ENCODE measurements around the gene SCRN1.
A peak's percentile ranks its signal among the peaks of the same experiment; 100 is the strongest.
"Not testable (repeated sequence)": the region's sequence is repeated elsewhere in the genome, so short reads cannot be mapped to it uniquely, and the experiment has no call there.

The SCRN1 gene

DNA sequence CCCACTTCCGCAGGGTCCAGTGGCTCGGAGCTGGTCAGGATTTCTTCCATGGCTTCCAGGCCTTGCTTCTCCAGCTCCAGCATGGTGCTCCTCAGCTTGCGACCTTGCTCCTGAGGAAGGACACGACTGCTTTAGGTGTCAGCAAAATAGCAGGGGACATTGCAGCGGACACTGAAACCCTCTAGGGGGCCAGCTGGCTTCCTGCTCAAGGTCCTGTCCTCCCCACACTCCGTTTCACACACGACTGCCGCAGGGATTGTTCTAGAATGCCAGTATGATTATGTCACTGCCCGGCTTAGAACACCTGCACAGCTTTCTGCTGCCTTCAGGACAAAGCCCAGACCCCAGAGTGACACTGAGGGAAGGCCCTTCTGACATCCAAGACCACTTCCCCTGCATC lies 65.6 kb downstream of the SCRN1 start:
- no peak for DNase-seq

DNA sequence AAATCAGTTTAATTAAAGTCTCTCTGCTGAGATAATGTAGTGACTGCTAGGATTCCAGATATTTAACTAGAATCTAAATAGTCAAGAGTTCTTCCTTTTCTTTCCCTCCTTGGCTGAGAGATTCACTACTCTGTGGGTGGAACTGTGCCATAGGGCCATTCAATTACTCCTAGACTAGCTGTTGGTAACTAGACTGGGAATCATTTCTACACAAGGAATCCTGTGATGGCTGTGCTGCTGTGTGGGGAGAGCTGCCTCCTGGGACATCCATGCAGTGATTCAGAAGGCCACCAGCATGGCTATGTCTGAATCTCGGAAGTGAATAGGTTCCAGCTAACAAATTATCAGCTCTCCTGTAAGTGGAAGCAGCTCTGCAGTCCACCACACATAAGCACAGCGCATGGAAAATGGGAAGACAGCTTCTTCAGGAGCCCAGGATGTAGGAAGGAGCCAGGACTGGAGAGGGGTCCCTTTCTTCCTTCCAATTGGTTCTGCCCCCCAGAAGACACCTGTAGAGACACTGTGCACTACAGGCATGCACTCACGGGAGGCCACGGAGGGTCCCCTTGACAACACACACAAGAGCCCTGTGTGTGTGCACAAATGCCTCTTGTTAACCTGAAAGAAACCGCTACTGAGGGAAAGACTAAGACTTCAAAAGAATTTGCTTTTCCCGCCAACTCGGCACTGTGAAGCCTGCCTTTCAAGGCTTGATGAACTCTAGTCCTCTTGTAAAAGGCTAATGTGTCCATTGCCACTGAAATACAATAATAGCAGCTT lies 66.5 kb downstream of the SCRN1 start:
- no peak for DNase-seq

DNA sequence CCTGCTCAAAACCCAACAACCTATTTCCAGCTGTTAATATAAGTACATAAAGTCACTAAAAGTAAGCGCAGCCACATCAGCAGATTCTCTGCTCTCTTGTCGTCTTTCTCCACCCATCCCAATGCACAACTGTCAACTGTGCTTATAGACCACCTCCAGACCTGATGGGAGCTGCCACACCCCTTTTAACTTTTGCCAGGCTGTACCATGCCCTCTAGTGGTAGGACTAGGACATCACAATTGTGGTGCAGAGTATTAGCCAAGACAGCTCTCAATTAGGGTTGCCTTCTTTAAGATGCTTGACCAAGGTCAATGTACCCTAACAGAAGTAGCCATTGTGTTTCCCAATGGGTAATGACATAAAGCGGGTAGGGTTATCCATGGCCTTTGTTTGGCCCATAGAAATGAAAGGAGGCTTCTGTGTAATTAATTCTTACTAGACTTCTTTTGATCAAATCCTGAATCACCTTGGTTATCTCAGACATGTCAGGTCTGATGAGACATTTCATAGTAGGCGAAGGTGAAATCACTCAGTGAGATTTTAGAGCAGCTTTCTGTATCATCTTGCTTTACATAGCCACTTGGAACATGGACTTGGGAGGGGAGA lies 68.1 kb downstream of the SCRN1 start:
- DNase-seq, result peak; percentile 58

DNA sequence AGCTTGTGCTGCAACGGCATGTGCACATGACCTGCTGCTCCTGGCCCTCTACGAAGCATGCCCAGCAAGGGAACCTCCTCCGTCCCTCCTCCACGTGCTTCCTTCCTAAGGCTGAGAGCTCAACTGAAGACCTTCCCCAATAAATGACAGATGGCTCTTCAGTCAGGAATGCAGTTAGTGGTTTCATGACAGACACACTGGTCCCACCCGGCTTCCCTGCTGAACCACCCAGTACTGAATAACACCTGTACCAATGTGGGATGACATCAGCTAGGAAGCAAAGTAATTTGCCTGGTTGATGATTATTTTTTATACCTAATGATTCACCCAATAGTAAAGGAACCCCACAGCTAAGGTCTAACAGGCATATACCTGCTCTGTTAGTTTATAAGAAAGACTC lies 69.1 kb downstream of the SCRN1 start:
- no peak for DNase-seq

DNA sequence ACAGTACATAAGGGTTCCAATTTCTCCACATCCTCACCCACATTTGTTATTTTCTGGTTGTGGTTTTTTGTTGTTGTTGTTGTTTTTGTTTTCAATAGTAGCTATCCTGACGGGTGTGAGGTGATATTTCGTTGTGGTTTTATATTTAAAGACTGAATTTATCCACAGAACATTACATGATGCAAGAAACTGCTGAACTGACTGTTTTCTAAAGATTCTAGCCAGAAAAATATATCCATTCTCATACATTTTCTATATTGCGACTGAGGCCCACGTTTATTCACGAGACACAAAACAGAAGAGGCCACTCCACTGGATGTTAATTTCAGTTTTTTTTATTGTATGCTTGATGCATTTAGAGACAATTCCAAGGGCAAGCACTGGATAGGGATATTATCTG lies 69.8 kb downstream of the SCRN1 start:
- no peak for DNase-seq

DNA sequence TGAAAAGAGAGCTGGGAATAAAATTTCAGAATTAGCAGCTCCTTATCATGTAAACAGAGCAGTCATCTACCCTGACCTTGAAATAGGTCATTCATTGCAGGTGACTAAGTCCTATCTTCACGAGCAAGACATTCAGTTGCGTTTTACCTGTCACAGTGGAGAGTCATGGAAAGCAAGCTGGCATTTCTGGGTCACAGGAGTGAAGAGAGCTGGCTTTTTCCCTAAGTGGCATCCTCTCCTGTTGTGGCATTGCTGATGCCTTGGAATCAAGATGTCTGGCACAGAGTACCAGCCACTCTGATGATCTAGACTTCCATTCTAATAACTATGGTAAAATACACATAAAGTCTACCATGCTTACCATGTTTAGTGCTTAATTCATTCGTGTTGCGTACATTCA lies 70.8 kb downstream of the SCRN1 start:
- DNase-seq, result no peak

DNA sequence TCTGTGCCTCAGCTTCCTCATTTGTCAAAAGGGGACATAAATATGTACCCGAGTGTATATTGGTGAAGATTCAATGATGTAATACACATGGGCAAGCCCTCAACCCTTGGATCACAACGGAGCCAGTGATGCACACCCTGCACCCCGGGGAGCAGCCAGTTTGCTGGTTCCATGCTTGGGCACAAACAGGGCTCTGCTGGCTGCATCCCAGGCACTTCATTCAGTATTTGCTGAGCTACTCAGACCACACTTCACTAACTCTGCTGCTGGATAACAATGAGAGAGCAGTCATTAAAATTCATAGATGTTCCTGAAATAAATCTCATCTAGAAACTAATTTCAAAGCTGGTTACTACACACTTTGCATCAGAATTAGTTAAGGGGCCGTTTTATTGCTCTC lies 72.0 kb downstream of the SCRN1 start:
- DNase-seq, result no peak

DNA sequence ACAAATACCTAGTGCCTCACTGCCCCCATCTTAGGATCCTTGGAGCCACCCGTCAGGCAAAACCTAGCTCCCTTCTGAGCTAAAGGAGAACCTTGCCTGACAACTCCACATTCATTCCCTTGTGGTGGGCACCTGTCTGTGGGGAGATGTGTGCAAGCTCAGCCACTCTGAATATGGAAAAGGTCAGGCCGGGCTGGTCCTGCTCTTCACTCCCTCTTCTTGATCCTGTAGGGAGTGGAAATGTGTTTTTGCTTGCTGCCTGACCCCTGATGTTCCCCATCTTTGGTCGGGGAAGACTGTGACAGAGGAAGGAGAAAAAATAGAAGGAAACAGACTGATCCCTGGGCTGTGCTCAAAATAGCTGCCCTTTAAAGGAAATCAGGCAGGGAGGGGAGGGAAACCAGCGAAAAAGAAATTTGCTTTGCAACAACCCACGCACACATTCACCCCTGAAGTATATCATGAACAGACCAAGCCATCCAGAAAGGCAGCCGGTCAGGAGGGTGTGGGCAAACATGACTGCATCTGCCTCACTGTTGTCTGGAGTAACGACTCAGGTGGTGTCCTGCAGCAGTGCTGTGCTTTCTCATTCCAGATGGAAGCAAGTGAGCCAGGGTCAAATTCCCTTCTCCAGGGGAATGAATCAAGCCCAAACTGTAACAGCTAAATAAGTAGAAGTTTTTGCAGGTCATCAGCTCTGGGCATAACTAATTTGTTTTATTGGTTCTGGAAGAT lies 74.0 kb downstream of the SCRN1 start:
- DNase-seq, result no peak

DNA sequence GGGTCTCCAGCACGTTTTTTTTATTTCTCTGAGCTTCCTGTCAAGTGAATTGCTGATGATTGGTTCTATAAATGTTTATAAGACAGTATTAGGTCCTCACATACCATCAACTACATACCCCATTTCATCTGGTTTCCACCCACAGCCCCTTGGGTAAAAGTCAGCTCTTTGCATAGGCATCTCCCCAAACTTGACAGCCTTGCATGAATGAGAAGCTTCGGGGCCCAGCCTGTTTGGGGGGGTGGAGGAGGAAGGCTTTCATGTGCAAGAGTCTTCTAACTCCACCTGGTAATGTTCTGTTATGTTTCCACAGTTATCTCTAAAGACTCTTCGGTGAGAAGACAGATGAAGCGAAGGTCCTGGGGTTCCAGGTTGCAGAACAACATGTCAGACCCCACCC lies 75.4 kb downstream of the SCRN1 start:
- no peak for DNase-seq

DNA sequence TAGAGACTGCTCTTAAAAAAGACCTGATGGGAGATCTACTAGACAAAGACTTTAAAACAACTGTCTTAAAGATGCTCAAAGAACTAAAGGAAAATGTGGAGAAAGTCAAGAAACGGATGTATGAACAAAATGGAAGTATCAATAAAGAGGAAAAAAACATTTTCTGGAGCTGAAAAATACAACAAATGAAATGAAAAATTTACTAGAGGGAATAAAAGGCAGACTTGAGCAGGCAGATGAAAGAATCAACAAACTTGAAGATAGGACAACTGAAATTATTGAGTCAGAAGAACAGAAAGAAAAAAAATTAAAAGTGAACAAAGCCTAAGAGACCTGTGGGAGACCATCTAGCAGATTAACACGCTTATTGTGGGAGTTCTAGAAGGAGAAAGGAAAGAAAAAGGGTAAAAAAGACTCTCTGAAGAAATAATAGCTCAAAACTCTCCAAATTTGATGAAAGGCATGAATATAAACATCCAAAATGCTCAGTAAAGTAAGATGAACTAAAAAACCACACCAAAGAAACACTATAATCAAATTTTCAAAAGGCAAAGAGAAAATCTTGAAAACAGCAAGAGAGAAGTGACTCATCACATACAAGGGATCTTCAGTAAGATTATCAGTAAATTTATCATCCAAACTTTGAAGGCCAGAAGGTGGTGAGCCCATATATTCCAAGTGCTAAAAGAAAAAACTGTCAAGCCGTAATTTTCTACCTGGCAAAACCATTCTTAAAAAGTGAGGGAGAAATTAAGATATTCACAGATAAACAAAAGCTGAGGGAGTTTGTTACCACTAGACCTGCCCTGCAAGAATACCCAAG lies 83.2 kb downstream of the SCRN1 start:
- no peak for DNase-seq

DNA sequence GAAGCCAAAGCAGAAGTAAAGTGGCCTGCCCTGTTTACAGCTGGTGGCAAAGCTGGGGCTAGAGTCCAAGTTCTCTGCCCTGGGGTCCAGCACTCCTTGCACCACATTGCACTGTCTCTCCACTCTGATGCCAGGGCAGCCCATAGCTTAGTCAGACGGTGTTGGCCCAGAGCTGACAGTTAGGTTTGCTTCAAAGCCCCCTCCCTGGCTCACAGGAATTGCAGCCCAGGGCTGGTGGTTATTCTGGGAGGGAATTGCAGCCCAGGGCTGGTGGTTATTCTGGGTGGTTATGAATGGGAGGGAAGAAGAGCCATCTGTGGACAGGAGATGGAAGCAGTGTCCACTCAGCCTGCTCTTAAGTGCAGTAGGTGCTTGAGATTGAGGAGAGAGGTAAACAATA lies 88.9 kb downstream of the SCRN1 start:
- DNase-seq, result no peak

DNA sequence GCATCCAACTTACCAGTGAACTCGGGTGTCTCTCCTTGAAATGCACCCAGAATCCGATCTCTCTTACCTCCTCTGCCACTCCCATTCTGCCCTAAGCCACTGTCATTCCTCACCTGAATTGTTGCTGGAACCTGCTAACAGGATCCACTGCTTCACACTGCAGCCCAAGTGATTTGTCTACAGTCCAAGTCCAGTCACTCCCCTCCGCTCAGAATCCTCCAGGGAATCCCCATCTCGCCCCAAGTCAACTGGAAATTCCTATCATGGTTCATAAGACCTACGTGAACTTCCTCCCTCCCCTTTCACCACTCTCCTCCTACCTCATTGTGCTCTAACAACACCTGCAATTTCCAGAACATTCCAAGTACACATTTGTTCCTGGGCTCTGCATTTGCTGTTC lies 91.3 kb downstream of the SCRN1 start:
- no peak for DNase-seq

DNA sequence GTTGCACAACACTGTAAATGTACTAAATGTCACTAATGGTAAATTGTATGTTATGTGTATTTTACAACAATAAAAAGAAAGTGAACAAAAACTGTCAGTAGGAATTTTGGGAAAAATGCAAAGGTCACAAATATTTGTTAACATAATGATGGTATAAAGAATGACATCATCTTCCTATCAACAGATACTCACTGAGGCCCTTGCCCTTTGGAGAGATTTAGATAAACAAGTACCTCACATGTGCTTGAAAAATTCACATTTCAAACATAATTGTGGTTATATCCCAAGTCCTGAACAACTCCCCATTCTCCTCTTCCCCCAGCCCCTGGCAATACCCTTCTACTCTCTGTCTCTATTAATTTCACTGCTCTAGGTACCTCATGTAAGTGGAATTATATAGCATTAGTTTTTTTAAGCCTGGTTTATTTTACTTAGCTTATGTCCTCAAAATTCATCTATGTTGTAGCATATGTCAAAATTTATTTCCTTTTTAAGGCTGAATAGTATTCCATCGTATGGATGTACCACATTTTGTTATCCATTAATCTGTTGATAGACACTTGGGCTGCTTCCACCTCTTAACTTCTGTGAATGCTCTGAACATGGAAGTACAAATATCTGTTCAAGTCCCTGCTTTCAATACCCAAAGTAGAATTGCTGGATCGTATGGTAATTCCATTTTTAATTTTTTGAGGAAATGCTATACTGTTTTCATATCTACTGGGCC lies 92.8 kb downstream of the SCRN1 start:
- no peak for DNase-seq

DNA sequence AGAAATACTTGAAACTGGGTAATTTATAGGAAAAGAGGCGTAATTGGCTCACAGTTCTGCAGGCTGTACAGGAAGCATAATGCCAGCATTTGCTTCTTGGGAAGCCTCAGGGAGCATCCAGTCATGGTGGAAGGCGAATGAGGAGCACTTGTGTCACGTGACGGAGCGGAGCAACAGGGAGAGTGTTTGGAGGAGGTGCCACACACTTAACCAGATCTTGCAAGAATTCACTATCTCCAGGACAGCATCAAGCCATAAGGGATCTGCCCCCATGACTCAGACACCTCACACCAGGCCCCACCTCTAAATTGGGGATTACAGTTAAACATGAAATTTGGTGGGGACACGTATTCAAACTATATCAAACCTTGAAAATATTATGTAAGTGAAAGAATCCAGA lies 94.0 kb downstream of the SCRN1 start:
- DNase-seq, result no peak

DNA sequence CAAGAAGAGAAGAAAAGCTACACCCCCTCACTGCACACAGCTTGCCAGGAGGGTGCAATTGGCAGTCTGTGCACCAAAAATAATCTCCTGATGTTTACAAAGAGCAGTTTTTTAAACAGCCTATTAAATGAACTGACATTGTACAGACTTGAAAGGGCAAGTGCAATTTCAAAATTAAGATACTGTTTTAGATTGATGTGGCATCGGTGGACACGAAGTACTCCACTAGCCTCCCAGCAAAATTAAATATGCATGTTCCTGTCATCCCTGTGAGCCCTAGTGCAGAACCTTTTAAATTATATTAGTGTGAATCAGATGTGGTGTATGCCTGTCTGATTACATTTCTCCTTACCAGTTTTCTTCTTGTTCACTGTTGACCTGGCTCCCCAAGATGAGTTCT lies 95.3 kb downstream of the SCRN1 start:
- DNase-seq, result no peak

DNA sequence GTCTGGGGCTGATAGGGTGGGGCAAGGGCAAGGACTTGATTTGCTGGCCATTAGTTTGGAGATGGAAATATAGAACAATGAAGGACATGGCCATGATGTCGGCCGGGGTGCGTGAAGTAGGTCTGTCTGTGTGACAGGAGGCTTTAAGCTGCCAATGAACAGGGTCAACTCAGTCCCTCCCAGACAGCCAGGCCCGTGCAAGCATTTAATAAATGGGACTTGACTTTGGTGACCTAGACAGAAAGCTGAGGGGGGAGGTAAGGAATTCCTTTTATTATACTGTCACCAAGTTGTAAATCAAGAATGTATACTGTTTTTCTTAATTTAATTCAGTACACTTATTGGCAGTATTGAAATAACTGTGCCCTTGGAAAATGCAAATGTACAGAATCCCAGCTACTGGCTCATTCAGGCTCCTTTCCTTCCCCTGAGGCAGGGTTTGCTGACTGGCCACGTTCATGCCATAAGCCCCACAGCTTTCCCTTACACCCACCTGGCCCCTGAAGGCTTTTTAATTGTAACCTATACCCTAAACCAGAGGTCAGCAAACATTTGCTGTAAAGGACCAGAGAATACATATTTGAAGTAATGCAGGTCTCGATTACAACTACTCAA lies 96.1 kb downstream of the SCRN1 start:
- DNase-seq, result no peak

DNA sequence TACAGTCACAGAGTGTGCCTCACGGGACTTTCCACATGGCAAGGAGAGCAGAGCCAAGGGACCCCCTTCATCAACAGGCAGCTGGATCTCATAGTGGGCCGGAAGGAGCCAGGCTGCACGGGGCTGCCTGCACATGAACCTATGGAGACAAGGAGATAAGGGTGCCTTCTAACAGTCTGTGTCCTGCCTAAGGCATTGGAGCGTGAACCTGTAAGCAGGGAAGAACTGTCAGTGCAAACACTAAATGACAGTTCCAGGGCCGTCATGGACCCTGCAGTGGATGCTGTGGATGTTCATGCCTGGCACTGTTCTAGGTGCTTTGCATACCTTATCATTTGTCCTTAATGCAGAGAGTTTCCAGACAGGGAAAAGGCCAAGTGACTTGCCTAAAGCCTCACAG lies 97.4 kb downstream of the SCRN1 start:
- no peak for DNase-seq

DNA sequence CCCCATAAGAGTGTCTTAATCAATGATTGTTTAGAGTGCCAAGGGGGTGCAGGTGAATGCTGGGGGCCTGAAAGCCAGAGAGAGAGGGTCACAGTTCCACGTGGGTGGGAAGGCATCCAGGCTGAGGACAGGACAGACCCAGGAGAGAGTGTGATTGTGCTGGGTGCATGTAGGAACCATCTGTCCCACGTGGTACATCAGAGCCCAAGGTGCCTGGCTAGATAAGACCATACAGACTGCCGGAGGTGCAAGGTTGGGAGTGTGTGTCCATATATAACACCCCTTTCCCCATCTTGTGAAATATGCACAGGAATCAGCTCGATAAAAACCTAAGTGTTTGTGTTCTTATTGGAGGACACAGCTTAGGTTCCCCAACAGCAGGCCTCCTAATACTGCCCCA lies 97.8 kb downstream of the SCRN1 start:
- no peak for DNase-seq

DNA sequence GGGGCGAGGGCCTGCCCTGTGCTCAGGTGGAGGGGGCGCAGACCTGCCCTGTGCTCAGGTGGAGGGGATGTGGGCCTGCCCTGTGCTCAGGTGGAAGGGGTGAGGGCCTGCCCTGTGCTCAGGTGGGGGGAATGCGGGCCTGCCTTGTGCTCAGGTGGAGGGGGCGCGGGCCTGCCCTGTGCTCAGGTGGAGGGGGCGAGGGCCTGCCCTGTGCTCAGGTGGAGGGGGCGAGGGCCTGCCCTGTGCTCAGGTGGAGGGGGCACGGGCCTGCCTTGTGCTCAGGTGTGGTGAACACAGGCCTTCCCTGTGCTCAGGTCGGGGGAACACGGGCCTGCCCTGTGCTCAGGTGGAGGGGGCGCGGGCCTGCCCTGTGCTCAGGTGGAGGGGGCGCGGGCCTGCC lies 98.8 kb downstream of the SCRN1 start:
- DNase-seq, result not testable (repeated sequence)

DNA sequence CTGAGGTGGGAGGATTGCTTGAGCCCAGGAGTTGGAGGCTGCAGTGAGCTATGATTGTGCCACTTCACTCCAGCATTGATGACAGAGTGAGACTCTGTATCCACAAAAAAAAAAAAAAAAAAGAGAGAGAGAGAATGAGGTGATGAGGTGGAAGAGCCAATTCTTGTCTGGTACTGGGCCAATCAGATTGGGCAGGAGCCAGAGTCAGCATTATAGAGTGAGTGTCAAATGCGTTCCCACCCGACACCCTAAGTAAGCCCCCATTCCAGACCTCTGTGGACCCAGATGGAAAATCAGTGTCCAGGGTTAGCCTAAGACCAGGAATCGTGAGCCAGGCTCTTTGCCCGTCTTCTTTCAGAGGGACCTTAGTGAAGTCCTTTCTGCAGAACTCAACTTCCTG lies 99.3 kb downstream of the SCRN1 start:
- DNase-seq, result no peak

DNA sequence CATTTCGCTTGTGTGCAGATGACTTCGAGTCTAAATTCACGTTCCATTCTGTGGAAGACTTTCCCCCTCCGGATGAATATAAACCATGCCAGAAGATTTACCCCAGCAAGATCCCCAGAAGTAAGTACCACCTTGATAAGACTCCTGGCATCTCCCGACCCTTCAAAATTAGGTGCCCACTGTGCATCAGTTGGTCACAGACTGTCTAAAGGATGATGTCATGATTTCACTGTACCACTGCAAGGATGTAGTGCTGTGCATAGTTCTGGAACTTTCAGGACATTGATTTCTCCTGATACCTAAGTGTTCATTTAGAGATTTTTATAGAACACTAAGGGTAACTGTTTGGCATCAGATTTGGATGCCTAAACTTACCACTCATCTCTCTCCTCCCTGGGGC lies 100.3 kb downstream of the SCRN1 start:
- no peak for DNase-seq

DNA sequence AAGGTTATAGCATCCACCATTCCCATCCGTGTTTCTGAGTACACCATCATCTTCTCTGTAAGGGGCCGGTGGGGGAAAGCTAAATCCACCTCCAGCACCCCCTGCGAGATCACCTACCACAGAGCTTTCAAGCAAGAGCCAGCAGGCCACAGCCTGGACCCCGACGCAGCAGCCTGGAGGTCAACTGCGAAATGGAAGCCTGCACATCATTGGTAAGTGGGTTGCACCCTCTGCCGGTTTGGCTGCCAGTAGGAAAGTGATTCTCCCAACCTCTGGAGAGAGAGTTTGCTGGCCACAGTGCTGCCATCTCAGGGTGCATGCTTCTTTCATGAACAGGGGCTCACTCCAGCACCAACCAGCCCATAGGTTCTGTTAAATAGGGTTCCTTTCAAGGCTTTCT lies 101.6 kb downstream of the SCRN1 start:
- no peak for DNase-seq
